ENCODE measurements around the gene IFTAP.
A peak's percentile ranks its signal among the peaks of the same experiment; 100 is the strongest.

Gene IFTAP

GRCh38 chr11:36609383-36609782 is 15.1 kb downstream of the IFTAP start:
- FAIRE-seq (no peak), DNase-seq (ENCODE audit: insufficient read length, low spot score) (no peak)
- TF ChIP-seq, protein P1, sequence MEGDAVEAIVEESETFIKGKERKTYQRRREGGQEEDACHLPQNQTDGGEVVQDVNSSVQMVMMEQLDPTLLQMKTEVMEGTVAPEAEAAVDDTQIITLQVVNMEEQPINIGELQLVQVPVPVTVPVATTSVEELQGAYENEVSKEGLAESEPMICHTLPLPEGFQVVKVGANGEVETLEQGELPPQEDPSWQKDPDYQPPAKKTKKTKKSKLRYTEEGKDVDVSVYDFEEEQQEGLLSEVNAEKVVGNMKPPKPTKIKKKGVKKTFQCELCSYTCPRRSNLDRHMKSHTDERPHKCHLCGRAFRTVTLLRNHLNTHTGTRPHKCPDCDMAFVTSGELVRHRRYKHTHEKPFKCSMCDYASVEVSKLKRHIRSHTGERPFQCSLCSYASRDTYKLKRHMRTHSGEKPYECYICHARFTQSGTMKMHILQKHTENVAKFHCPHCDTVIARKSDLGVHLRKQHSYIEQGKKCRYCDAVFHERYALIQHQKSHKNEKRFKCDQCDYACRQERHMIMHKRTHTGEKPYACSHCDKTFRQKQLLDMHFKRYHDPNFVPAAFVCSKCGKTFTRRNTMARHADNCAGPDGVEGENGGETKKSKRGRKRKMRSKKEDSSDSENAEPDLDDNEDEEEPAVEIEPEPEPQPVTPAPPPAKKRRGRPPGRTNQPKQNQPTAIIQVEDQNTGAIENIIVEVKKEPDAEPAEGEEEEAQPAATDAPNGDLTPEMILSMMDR (IDR thresholded peaks at IDR 0.05; ENCODE audit: insufficient read depth, missing control alignments) = no peak

- TF ChIP-seq, protein P1 (IDR thresholded peaks at IDR 0.05; ENCODE audit: insufficient read depth, missing control alignments) = no peak
- no peak for FAIRE-seq
- DNase-seq (ENCODE audit: insufficient read length, low spot score) = no peak
Observed at GRCh38 chr11:36615826-36616225, 21.5 kb downstream of the IFTAP start.

- DNase-seq (ENCODE audit: insufficient read length, low spot score) = no peak
- FAIRE-seq = no peak
- TF ChIP-seq, protein P1 (IDR thresholded peaks at IDR 0.05; ENCODE audit: insufficient read depth, missing control alignments) = no peak
Observed at GRCh38 chr11:36617543-36618362, 23.5 kb downstream of the IFTAP start.

- TF ChIP-seq, protein P1 (IDR thresholded peaks at IDR 0.05; ENCODE audit: insufficient read depth, missing control alignments) = no peak
- FAIRE-seq (no peak), DNase-seq (ENCODE audit: insufficient read length, low spot score) (no peak)
Observed at GRCh38 chr11:36618363-36619047, 24.2 kb downstream of the IFTAP start.

DNA sequence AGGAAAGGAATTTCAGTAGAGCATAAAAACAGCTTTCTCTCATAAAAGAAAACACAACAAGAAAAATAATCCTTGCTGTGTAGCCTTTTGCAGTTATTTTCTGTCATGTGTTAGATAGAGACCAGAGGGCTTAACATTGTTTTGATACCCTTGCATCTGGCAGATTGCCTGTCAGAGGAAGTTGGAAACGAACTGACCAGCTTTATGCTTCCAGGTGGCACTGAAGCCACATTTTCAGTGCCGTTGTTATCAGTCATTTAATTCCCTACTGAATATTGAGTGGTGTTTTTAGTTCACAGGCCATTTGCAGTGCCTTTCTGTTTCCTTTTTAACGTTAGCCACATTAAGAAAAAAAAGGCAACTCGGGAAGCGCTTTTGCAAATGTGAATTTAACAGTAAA is 25.2 kb downstream of the IFTAP start:
- TF ChIP-seq, protein P1 (IDR thresholded peaks at IDR 0.05; ENCODE audit: insufficient read depth, missing control alignments) = no peak
- DNase-seq (ENCODE audit: insufficient read length, low spot score) (no peak), FAIRE-seq (no peak)

- TF ChIP-seq, protein P1 (IDR thresholded peaks at IDR 0.05; ENCODE audit: insufficient read depth, missing control alignments) = no peak
- DNase-seq (ENCODE audit: insufficient read length, low spot score) = no peak
- FAIRE-seq = peak; percentile 87
Observed at GRCh38 chr11:36620246-36620645, 25.9 kb downstream of the IFTAP start.

Data from D721Med (cell line).